Renal cortex interstitium (tissue), 11 donors: ENCODE measurements around the gene CCDC85B. TPM values are rescaled to one million over a fixed set of nuclear protein-coding genes. Genes with fewer than 3 reads are reported as not detected.

ENCODE experiments used
- DNase-seq, 11 donors: peaks; one replicate each; pipeline ENCODE4 v3.0.0-alpha.2; 2013; ENCODE audit warnings: low read depth in 9 of 11, low spot score in 4 of 11; ENCODE audit errors: extremely low read depth in 1 of 11
- polyA plus RNA-seq, 3 donors: library from polyadenylated mRNA; unstranded; fragments of 120-200 nt; gene quantifications; one replicate each; pipeline ENCODE4 v1.2.1, GENCODE V29; 2013; ENCODE audit not compliant: insufficient read length in 3 of 3

CCDC85B gene
- polyA plus RNA-seq, 3 donors: 5.7 to 17.4 (median 11.1) TPM

DNA sequence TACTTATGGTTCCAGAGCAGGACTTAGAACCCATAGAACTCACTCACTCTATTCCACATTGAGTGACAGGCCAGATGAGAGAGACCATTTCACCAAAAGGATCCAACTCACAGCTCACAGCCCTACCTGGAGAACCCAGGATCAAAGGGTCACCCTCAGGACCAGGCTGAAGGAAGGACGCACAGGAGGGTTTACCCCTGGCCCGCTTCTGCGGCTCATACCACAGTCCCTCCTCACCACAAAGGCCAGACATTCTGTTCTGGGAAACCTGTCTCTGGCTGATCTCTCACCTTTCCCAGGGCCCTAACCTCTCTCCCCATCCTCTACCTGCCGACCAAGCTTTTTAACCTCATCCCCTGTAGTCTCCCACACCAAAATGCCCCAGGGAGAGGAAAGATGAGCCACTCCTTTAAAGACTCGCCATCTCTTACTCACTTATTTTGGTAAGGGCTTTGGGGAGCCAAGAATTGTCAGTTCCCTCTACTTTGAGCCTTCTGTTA is 5.1 kb downstream of the CCDC85B start:
- no peak for DNase-seq

DNA sequence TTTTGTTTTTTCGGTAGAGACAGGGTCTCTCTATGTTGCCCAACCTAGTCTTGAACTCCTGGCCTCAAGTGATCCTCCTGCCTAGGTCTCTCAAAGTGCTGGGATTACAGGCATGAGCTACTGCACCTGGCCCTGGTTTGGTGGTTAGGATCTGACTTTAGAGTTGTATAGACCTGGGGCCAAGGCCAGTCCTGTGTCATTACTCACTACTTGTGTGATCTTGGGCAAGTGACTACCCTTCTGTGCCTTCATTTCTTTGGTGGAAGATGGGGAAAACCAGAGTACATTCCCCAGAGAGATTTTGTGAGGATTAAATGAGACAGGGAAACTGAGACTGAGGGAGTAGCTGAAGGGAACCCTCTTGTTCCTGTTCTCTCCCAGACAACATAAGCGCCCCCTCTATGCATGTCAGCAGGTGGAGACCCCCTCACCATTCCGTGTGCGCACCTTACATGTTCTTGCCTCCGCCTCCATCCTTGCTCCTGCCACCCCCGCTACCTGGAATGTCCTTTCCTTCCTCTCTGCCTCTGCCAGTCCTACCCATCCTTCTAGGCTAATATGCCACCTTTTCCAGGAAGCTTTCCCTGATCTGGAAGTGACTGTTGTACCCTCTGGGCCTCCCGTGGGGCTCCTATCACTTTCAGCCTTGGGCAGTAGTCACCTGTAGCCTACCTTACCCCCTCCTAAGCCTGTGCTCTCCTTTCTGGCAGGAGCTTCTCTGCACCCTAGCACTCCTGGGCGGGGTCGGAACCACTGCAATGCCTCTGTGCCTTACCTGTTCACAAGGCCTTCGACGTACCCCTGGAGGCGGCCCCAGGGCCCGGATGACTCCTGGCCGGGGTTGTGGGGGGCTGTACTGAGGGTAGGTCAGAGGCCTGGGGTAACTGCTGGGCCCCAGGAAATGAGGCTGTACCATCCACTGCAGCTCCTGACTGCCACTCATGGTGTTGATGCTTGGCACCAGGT is 5.8 kb downstream of the CCDC85B start:
- DNase-seq: no peak

DNA sequence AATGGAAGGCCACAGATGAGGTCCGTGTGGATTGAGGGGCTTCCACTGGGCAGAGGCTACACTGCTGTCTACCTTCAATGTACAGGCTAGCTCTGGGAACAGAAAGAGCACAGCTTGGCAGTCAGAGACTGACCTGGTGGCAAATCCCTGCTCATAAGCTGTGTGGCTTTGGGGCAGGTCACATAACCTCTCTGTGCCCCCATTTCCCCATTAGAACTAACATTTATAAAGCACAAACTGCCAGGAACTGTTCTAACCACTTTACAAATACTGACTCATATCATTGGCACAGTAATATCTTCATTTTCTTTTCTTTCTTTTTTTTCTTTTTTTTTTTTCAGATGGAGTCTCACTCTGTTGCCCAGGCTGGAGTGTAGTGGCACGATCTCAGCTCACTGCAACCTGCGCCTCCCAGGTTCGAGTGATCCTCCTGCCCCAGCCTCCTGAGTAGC is 6.6 kb downstream of the CCDC85B start:
- DNase-seq: no peak

DNA sequence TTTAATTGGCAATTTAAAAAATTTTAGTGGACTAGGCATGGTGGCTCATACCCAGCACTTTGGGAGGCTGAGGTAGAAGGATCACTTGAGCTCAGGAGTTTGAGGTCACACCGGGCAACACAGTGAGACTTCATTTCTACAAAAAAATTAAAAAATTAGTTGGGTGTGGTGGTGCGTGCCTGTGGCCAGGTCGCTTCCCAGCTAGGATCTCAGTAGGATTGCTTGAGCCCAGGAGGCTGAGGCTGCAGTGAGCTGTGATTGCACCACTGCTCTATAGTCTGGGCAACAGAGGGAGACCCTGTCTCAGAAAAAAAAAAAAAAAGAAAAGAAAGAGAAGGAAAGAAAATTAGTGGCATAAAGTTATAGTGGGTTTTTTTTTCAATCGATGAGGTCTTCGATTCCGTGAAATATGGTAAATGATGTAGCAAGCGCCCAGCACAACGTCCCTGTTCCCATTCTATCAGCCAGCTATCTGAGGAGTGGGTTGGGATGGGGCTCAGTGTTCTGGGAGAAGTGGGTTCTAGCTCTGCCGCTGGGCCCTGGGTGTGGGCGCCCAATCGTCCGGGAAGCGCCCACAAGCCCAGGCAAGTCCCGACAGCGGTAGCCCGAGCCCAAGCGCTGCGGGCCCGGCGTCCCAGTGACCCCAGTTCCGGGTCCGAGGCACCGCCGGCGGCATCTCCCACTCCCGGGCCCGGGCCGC is 8.3 kb downstream of the CCDC85B start:
- no peak for DNase-seq

DNA sequence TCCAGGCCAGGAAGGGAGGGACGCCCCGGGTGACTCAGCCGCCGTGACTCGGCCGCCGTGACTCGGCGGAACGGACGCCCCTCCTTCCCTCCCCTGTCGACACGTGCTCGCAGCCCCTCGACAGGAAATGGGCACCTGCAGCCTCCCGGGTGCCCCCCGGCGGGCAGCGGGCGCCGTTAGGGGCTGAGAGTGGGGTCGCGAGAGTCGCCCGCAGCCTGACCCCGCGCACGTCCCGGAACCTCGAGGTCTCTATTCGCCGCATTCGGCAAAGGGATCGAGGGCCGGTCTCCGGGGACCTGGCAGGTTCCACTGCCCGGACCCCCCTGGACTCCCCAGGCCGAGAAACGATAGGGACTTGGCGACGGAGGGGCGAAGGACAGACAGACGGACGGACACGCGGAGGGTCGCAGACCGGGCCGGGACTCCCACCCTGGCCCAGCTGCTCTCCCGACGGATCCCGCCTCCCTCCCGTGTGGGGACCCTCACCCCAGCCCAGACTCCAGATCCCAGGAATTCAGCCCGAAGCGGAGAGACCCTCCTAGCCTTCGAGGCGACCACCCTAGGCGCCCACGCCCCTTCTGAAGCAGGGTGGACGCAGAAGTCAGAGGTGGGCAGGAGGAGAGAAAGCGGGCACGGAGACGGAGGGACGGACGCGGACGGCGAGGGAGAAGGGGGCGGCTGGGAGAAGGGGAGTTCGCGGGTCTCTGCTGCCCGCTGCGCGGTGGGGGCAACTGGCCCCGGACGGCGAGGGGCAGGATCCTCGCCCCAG is 9.1 kb downstream of the CCDC85B start:
- DNase-seq: no peak

DNA sequence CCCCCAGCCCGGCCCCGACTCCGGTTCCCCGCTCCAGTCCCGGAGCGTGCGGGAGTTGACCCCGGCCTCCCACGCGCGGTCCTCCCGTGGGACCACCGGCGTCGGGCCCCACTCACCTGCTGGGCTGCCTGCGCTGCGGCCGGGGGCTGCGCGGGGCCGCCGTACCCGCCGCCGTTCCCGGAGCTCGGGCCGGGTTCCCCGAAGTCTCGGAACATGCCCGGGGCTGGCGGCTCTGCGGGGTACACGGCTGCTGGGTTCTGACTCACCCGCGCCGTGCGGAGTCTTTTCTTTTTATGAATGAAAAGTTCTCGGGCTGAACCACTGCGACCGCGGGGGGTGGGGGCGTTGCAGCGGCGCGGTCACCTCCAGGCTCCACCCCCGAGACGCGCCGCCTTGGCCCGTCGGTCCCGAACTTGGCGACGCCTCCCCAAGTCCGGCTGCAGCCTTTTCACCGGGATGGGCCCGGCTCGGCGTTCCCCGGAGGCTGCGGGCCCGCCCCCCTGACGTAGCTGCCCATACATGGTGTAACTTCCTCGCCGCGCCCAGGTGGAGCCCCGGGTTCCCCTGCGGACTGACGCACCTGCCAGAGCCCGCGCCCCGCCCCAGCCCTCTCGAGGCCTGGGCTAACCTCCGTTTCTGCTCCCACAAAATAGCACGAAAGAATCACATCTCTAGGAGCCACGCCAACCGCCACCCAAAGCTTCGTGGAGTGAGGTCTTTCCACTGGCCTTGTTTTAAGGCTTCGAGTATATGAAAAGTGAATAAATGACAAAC is 9.8 kb downstream of the CCDC85B start, which contains the start of gene FOSL1:
FOSL1 (minus strand) TSS at position 264 of the 774 bp plus-strand sequence; CDS start at position 215, 49 bp downstream.
- no peak for DNase-seq

DNA sequence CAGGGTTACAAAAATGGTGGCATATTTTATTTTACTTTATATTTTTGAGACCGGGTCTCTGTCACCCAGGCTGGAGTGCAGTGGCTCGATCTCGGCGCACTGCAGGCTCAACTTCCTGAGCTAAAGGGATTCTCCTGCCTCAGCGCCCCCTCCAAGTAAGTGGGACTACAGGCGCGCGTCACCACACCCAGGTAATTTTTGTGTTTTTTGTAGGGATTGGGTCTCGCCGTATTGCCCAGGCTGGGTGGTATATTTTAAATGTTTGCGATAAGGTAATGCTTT is 10.4 kb downstream of the CCDC85B start:
- DNase-seq: no peak

DNA sequence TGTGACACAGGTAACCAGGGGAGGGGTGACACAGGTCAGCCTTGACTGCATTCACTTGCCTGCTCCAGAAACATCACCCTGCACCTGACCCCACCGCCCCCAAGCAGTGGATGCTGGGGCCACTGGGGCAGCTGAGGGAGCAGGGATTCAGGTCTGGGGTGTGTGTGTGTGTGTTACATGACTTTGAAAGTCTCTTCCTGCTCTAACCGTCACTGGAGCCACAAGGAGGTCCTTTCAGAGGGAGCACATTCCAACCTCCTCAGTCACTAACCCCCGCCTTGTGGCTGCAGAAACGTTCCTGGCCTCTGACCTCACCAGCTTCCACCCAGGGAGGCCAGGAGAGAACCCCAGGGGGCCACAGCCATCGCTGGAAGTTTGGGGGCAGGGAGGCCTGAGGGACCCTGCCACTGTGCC is 12.6 kb downstream of the CCDC85B start:
- DNase-seq: no peak

DNA sequence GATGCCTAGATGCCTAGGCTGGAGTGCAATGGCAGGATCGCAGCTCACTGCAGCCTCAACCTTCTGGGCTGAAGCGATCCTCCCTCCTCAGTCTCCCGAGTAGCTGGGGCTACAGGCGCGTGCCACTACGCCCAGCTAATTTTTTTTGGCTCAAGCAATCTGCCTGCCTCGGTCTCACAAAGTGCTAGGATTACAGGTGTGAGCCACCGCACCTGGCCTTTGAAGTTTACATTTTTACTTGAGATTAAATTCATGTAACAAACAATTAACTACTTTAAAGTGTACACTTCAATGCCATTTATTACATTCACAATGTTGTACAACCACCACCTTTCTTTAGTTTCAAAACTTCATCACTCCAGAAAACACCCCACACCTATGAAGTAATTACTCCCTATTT is 13.2 kb downstream of the CCDC85B start:
- DNase-seq: no peak

DNA sequence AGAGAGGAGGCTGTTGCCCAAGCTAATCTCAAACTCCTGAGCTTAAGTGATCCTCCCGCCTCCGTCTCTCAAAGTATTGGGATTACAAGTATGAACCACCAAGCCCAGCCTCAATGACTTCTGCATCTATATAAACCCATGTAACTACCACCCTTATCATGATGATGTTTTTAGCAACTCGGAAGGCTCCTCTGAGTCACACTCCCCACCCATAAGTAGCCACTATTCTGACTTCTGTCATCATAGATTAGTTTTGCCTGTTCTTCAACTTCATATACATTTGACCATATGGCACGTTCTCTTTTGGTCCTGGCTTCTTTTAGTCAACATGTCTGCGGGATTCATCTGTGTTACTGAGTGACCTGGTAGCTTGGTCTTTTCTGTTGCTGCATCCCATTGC is 16.1 kb downstream of the CCDC85B start:
- DNase-seq: no peak

DNA sequence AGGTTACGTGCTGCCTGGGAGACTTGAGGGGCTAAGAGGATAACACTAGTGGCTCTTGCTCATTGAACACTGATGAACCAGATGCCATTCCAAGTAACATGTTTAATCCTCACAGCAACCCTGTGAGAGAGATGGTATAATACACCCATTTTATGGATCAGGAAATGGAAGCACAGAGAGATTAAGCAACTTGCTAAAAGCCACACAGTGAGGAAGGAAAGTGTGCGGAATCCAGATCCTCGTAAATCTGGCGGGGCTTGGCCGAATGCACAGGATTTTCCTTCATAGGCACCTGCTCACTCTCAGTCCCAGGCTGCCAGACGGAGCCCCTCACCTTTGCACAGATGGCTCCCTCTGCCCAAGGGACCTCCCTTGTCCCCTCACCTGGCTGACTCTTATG is 17.4 kb downstream of the CCDC85B start:
- DNase-seq: no peak

DNA sequence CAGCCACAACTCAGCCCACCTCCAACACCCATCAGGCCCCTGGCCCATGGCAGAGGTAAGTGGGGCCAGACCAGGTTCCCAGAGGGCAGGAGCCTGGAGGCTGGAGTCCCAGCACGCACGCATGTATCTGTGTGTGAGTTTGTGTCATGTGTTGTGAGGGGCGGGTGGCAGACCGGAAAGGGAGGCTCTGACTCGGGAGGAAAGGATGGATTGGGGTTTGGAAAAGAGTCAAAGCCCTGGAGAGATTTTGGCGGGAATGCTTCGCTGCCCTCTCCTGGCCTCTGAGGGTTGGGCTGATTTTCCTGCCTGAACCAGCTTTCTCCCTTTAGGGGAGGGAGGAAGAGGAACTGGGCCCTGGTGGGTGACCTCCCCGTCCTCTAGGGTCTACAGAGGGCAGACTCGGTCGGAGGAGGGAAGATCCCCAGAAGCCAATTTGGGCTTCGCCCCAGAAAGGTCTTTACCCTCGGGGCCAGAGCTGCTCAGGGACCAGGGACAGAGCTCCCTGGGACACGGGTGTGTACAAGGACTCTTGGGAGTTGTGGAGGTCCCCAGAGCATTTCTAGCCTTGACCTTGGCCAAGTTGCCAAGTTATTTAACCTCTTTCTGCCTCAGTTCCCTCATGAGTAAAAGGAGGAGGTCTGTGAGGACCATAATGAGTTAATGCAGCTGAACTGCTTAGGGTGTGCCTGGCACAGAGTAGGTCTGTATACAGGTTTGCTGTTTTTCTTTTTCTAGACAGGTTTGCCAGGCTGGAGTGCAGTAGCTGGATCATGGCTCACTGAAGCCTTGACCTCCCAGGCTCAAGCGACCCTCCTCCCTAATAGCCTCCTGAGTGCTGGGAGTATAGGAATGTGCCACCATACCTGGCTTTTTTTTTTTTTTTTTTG is 21.5 kb downstream of the CCDC85B start:
- no peak for DNase-seq

DNA sequence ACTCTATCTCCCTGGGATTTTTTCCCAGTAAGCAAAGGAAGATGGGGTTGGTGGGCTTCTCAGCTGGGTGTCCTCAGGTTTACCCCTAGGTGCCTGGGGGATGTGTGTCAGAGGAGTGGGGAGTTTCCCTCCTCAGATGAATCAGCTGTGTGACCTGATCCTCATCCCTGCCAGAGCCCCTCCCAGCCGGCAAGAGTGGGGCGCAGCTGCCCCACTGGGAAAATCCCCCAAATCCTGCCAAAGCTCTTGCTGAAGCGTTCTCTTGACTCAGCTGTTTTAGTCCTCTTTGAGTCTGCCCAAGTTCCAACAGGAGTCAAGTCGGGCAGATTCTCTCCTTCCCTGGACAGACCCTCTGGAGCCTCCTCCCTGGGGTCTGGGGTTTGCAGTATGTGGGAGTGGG is 22.4 kb downstream of the CCDC85B start:
- no peak for DNase-seq

DNA sequence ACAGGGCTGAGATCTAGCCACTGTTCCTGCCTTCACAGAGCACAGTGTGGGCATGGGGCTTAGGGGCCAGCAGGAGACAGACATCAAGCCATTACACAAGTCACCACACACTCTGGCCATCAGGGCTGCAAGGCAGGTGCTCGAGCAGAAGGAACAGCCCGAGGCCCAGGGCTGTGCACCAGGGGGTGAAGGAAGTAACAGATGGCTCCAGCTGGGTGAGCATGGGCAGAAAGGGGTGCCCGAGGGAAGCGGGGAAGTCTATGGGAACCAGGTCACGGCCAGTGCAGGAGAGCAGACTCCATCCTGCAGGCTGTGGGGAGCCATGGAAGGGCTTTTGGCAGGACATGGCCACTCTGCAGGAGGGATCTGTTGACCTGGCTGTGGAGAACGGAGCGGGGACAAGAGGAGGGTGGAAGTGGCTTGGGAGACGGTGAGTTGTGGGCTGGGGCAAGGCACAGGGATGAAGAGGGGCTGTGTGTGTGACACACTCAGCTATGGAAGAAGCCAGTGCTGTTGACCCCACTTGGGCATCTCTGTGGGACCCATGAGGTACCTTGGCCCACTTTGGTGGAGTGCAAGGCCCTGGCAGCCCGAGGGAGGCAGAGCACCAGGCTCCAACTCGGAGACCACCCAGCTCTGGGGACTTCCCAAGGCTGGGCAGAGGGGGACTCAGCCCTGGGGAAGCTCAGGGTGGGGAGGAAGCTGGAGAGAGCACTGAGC is 24.8 kb downstream of the CCDC85B start:
- DNase-seq: no peak

DNA sequence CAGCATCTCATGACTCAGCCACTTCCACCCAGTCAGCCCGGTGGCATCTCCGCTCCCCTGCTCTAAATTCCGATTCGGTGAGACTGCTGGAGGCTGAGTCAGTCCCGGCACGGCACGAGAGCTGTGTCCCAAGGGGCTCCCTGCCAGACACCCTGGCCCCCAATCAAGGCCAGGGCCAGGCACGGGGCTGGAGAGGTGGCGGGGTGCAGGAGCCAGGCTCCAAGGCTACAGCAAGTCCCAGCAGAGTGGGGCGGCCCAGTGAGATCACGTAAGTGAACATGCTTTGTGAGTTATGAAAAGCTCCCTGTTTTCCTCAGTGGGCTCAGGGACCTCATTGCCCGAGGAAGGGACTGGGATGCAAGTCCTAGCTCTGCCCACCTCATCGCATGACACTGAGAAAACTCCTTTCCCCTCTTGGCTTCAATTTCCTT is 25.4 kb downstream of the CCDC85B start:
- DNase-seq: no peak

DNA sequence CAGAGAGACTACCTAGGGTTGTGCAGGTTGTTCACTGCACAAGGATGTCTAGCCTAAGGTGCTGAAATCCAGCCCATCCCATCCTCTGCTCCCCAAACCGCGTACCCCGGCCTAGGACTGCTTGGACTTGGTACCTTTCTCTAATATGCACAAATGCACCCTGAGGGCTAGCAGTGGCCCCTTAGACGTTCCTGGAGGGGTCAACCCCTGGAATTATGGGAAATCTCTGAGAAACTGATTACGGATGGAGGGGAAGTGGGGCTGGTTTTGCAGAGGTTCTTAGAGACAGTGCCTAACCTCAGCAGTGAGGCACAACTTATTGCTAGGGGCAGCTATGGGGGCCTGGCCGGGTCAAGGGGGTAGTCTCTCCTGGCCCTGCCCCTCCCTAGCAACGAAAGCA is 25.9 kb downstream of the CCDC85B start:
- DNase-seq: no peak

DNA sequence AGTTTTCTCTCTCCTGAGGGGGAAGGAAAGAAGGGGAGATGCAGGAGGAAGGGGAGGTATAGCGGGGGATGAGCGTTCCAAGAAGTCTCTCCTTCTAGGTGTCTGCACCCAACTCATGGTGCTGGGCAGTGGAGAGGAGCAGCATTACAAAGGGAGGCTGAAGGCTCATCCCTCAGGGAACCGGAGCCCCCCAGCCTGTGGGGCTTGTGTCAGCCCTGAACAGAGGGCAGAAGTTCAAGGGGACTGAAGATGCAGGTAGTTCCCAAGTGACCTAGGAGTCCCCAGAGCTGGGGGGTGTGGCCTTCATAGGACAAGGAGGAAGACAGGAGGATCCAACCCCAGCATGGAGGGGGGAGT is 26.6 kb downstream of the CCDC85B start:
- no peak for DNase-seq
